Fibroblast of gingiva (primary cell): Measurements from ENCODE around the gene TERF2IP.
A peak's percentile ranks its signal among the peaks of the same experiment; 100 is the strongest.

Source experiments
- DNase-seq: peaks from one replicate; pipeline ENCODE4 v3.0.0-alpha.2; 2011; ENCODE audit warnings: low read depth

Gene TERF2IP

GRCh38 chr16:75640598-75640997 is 7.0 kb upstream of the TERF2IP start:
- no peak for DNase-seq

GRCh38 chr16:75644240-75645012 is 3.1 kb upstream of the TERF2IP start:
- DNase-seq: no peak

GRCh38 chr16:75647112-75647491 is 471 bp upstream of the TERF2IP start:
- no peak for DNase-seq

GRCh38 chr16:75648265-75649076 is 898 bp downstream of the TERF2IP start:
- peak; percentile 63 for DNase-seq

- DNase-seq: peak; percentile 83
These were observed 6.3 kb downstream of the TERF2IP start for GRCh38 chr16:75653922-75654321.

GRCh38 chr16:75658175-75658574 is 10.6 kb downstream of the TERF2IP start:
- DNase-seq: no peak

GRCh38 chr16:75660321-75660720 is 12.7 kb downstream of the TERF2IP start:
- no peak for DNase-seq

GRCh38 chr16:75660726-75661302 is 13.2 kb downstream of the TERF2IP start:
- DNase-seq: no peak

GRCh38 chr16:75667503-75667902 is 19.9 kb downstream of the TERF2IP start:
- DNase-seq: no peak

GRCh38 chr16:75676909-75677308 is 29.3 kb downstream of the TERF2IP start, which contains the start of gene CPHXL2:
CPHXL2 (minus strand) TSS chr16:75677009; CDS start chr16:75676999, 10 bp downstream.
- DNase-seq: no peak

- DNase-seq: no peak
These were observed 31.8 kb downstream of the TERF2IP start for GRCh38 chr16:75679366-75679765.

- no peak for DNase-seq
These were observed 34.7 kb downstream of the TERF2IP start for GRCh38 chr16:75682308-75682707.

- DNase-seq: no peak
These were observed 39.8 kb downstream of the TERF2IP start for GRCh38 chr16:75687361-75687760.

- no peak for DNase-seq
These were observed 48.1 kb downstream of the TERF2IP start for GRCh38 chr16:75695708-75696107.

- DNase-seq: no peak
These were observed 50.0 kb downstream of the TERF2IP start for GRCh38 chr16:75697571-75697970.

GRCh38 chr16:75701361-75701760 is 53.8 kb downstream of the TERF2IP start, which contains the start of gene DUXB:
DUXB (minus strand) TSS chr16:75701461; CDS start chr16:75701418, 43 bp downstream.
- DNase-seq: no peak

- DNase-seq: no peak
These were observed 54.7 kb downstream of the TERF2IP start for GRCh38 chr16:75702242-75702641.

GRCh38 chr16:75703306-75703705 is 55.7 kb downstream of the TERF2IP start:
- no peak for DNase-seq
